Tibial artery (tissue), 4 donors: Measurements from ENCODE around the gene ADAMTS2.

Experiments used
- DNase-seq, 2 donors: peaks; one replicate each; pipeline ENCODE4 v3.0.0-alpha.2; 2019
- H3K27ac ChIP-seq, 2 donors: fragments of 200-600 bp; sonication (generic) in 1 of 2; 1 replicate in 1 of 2; 2 replicates in 1 of 2; pipeline ENCODE4 v1.5.1; 2018 to 2019; ENCODE audit warnings: mild to moderate bottlenecking in 1 of 2
- H3K27me3 ChIP-seq, 2 donors: fragments of 200-600 bp; sonication (generic) in 1 of 2; one replicate each; pipeline versions ENCODE4 v1.5.1 to v1.6.0; 2016 to 2019
- H3K36me3 ChIP-seq, 3 donors: fragments of 200-600 bp; sonication (generic) in 2 of 3; one replicate each; pipeline ENCODE4 v1.5.1; 2016 to 2019; ENCODE audit warnings: mild to moderate bottlenecking in 2 of 3
- H3K4me1 ChIP-seq, 4 donors: fragments of 200-600 bp; sonication (generic) in 2 of 4; 1 replicate in 3 of 4; 2 replicates in 1 of 4; pipeline ENCODE4 v1.5.1; 2016 to 2019
- H3K4me3 ChIP-seq, 2 donors: fragments of 200-600 bp; sonication (generic) in 1 of 2; 1 replicate in 1 of 2; 2 replicates in 1 of 2; pipeline ENCODE4 v1.5.1; 2018 to 2019; ENCODE audit warnings: mild to moderate bottlenecking in 2 of 2
- H3K9me3 ChIP-seq, 3 donors: fragments of 200-600 bp; sonication (generic) in 1 of 3; one replicate each; pipeline ENCODE4 v1.5.1; 2016 to 2019
- CTCF ChIP-seq, 2 experiments: fragments of 200-600 bp in 1 of 2; fragments of 450-650 bp in 1 of 2; IDR thresholded peaks; one replicate each; pipeline ENCODE4 v1.5.1; 2017 to 2019; ENCODE audit warnings: antibody characterized with exemption in 2 of 2, mild to moderate bottlenecking in 1 of 2, moderate library complexity in 1 of 2
- intact Hi-C: fragments of 100-400 bp; cut with DNase I; formaldehyde crosslinking; loops from one replicate; pipeline ENCODE4 v1.15.0; 2023; ENCODE audit warnings: low total_unique reads

The ADAMTS2 gene

GRCh38 chr5:179154346-179154990 is 190.8 kb downstream of the ADAMTS2 start:
- intact Hi-C loops: no loop called here

GRCh38 chr5:179153921-179154345 is 191.3 kb downstream of the ADAMTS2 start:
- no peak for TF ChIP-seq CTCF (IDR thresholded peaks at IDR 0.05)
- intact Hi-C loops: no loop called here
- peak in 1 of 2 donors; percentile 12 for DNase-seq

More at GRCh38 chr5:179154346-179154990, 190.8 kb downstream of the ADAMTS2 start:
- H3K4me1 ChIP-seq: no peaks in the 10 kb centered on the region
- no peaks in the 10 kb centered on the region for H3K9me3 ChIP-seq
- no peak overlapping the region for H3K27ac ChIP-seq
- peak; percentile 30 to 61 for DNase-seq
- H3K27me3 ChIP-seq: no peaks in the 10 kb centered on the region
- H3K36me3 ChIP-seq: peaks cover 8 to 64% (median 41%) of the 10 kb centered on the region in 3 donors
- TF ChIP-seq CTCF (IDR thresholded peaks at IDR 0.05): no peak
- no peak overlapping the region for H3K4me3 ChIP-seq

GRCh38 chr5:179153341-179153901 is 191.8 kb downstream of the ADAMTS2 start:
- Histone ChIP-seq H3K4me1 (no peaks in the 10 kb centered on the region), H3K27ac (no peak overlapping the region), H3K9me3 (no peaks in the 10 kb centered on the region), H3K36me3 (peaks cover 8 to 57% (median 36%) of the 10 kb centered on the region in 3 donors), H3K4me3 (no peak overlapping the region), H3K27me3 (no peaks in the 10 kb centered on the region)
- intact Hi-C loops: no loop called here
- peak in 1 of 2 donors; percentile 12 for DNase-seq
- TF ChIP-seq CTCF (IDR thresholded peaks at IDR 0.05): no peak

More at GRCh38 chr5:179153921-179154345, 191.3 kb downstream of the ADAMTS2 start:
- Histone ChIP-seq H3K4me3 (no peak overlapping the region), H3K36me3 (peaks cover 8 to 62% (median 41%) of the 10 kb centered on the region in 3 donors), H3K9me3 (no peaks in the 10 kb centered on the region), H3K27ac (no peak overlapping the region), H3K4me1 (no peaks in the 10 kb centered on the region), H3K27me3 (no peaks in the 10 kb centered on the region)

GRCh38 chr5:179152941-179153340 is 192.3 kb downstream of the ADAMTS2 start:
- TF ChIP-seq CTCF (IDR thresholded peaks at IDR 0.05): no peak
- DNase-seq: peak; percentile 15 to 45
- intact Hi-C loops: no loop called here
- H3K36me3 ChIP-seq: peaks cover 8 to 55% (median 32%) of the 10 kb centered on the region in 3 donors
- H3K27ac ChIP-seq: no peak overlapping the region
- H3K4me3 ChIP-seq: no peak overlapping the region
- H3K27me3 ChIP-seq: no peaks in the 10 kb centered on the region
- no peaks in the 10 kb centered on the region for H3K9me3 ChIP-seq
- H3K4me1 ChIP-seq: no peaks in the 10 kb centered on the region

GRCh38 chr5:179152144-179152895 is 192.9 kb downstream of the ADAMTS2 start:
- TF ChIP-seq CTCF (IDR thresholded peaks at IDR 0.05): no peak
- DNase-seq: peak in 1 of 2 donors; percentile 47
- no peaks in the 10 kb centered on the region for H3K27me3 ChIP-seq
- peaks cover 8 to 55% (median 32%) of the 10 kb centered on the region in 3 donors for H3K36me3 ChIP-seq
- no peaks in the 10 kb centered on the region for H3K9me3 ChIP-seq
- no peak overlapping the region for H3K4me3 ChIP-seq
- intact Hi-C loops: no loop called here
- H3K4me1 ChIP-seq: no peaks in the 10 kb centered on the region
- no peak overlapping the region for H3K27ac ChIP-seq
